GM19324 (cell line): ENCODE data around the gene BSPRY.

ENCODE experiments used
- ATAC-seq: cut with Tn5 transposase; IDR thresholded peaks from one replicate; pipeline ENCODE4 v1.9.1; 2021; ENCODE audit warnings: mild to moderate bottlenecking, moderate library complexity; ENCODE audit not compliant: unreplicated experiment, low FRiP score

Gene BSPRY

GRCh38 chr9:113349445-113350094 is at the start of gene BSPRY:
BSPRY (plus strand) TSS chr9:113349541; CDS start chr9:113349580, 39 bp downstream.
- no peak for ATAC-seq

- ATAC-seq, result no peak
Observed at GRCh38 chr9:113299800-113300292, 49.5 kb upstream of the BSPRY start.

DNA sequence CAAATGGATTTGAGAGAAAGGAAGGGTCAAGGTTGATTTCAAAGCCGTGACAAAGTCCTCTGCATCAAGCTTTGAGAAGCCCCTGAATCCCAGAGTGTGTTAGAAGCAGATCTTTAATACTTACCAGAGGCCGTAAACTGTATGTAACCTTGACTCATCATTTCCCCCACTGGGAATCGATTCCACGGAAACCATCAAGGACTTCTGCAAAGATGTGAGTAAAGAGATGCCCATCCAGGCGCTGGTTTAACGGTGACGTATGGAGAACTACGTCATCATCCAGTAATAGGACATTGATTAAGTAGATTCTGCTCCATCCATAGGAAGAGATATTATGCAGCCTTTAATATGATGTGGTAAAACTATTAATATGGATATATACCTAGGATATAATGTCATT is 47.8 kb upstream of the BSPRY start:
- no peak for ATAC-seq

GRCh38 chr9:113302792-113303418 is 46.4 kb upstream of the BSPRY start, which contains the start of gene RNF183:
RNF183 (minus strand) TSS chr9:113303376; CDS start chr9:113298184, 5,192 bp downstream.
- ATAC-seq, result no peak

DNA sequence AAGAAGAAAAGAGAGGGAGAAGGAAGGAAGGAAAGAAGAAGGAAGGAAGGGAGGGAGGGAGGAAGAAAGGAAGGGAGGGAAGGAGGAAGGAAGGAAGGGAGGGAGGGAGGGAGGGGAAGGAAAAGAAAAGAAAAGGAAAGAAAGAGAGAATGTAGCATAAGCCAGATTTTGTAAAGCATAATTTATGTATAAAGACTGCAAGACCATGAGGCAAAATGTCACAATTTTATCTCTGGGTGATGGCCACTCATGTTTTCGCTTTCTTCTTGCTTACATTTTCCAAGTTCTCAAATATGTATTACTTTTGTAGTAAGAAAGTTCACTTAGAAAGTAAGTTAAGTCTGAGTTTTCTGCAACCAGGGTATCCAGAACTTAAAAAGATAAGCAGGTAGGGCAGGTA is 42.8 kb upstream of the BSPRY start:
- no peak for ATAC-seq

DNA sequence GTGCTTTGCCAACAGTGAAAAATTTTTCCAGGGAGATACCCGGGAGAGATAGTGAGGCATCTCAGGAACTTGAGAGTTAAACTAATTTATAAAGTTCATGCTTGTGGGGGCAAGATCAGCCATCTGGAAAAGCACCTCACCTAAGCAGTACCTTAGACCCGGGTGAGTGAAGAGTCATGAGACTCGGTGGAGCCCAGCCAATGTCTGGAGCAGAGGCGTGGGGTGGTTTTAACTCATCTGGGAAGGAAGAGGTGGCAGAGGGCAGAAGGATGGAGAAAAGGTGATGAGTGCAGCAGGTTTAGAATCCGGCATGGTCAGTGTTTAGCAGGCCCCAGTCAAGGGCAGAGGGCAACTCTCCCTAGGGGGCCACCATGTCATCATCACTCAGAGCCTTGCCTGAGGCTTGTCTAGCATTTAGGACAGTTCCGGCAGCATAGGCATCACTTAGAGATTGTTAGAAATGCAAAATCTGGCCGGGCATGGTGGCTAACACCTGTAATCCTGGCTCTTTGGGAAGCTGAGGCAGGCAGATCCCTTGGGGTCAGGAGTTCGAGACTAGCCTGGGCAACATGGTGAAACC is 41.9 kb upstream of the BSPRY start:
- no peak for ATAC-seq

- no peak for ATAC-seq
Observed at GRCh38 chr9:113309204-113309813, 40.0 kb upstream of the BSPRY start.

DNA sequence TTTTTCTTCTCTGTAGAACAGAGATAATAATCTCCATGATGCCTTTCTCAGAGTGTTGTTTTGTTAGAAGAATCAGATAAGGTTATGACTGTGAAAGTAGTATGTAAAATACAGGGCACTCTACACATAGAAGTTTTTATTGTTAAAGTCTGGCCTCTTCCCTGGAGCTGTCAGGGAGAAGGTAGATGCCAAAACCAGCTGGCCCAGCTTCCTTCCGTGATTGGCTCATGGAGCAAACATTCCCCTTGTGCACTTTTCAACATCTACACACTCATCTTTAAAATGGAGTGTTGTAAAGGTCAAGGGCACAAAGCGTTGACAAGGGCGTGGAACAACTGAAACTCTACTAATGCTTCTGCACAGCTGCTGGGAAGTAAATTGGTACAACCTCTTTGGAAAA is 38.8 kb upstream of the BSPRY start:
- ATAC-seq, result no peak

GRCh38 chr9:113311961-113312360 is 37.4 kb upstream of the BSPRY start:
- ATAC-seq, result no peak

DNA sequence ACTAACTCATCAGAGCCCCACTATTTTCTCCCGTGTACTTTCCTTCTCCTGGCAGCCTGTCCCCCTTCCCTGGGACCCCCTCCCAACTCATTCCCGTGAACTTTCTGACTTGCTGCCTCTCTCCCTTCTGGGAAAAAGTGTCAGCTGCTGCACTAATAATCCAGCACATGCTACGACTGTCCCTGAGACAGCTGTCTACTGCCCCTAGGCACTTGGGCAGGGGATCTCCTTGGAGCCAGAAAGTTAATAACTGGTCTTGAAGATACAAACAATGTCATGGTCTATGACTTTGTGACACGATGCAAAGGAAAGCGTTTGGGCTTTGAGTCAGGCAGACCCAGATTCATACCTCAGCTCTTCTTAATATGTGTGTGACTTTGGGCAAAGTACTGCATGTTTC is 36.1 kb upstream of the BSPRY start:
- ATAC-seq, result no peak

DNA sequence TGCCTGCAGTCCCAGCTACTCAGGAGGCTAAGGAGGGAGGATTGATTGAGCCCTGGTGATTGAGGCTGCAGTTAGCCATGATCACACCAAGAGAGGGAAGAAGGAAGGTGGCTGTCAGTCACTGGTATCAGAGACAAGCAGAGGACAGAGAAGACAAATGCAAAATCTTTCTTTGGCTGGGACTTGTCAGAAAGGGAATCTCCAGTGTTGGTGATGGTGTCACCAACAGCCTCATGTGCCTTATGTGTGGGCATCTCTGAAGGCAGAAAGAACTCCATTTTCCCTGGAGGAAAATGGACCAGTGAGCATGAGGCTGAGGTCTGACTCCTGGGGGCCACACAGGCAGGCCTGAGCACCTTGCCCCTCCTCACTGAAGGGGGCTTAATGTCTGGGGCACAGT is 34.1 kb upstream of the BSPRY start:
- ATAC-seq, result no peak

GRCh38 chr9:113316030-113316429 is 33.3 kb upstream of the BSPRY start:
- ATAC-seq, result no peak

- ATAC-seq, result no peak
Observed at GRCh38 chr9:113317777-113318176, 31.6 kb upstream of the BSPRY start.

DNA sequence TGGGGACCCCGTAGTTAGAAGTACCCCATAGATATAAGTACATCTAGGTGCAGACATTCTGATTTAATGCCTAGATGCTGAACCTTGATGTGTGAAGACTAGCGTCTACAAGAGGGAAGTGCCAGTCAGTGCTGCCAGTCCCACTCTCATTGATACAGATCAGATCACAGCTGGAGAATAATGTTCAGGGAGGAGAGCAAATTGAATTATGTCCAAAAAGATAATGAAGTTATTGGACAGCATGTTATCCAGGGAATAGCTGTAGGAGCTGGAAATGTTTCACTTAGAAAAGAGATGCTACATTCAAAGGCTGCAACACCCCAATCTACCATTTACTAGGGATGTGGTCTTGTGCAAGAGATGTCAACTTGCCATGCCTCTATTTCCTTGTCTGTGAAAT is 30.3 kb upstream of the BSPRY start:
- no peak for ATAC-seq

DNA sequence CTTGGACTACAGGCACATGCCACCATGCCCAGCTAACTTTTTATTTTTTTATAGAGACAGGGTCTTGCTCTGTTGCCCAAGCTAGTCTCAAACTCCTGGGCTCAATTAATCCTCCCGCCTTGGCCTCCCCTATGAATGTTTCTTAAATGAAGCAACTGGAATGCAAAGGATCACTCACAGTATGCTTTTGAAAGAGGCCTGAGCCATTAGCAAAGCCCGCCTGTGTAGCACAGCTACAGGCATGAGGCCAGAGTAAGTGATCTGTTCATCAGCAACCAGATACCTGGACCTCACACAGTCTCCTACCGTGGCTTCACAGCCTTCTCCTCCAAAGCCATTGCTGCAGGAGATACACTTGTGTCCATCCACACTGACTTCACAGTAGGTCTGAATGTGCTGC is 29.3 kb upstream of the BSPRY start:
- no peak for ATAC-seq

- ATAC-seq, result no peak
Observed at GRCh38 chr9:113322671-113323070, 26.7 kb upstream of the BSPRY start.

- ATAC-seq, result no peak
Observed at GRCh38 chr9:113326230-113326629, 23.1 kb upstream of the BSPRY start.

DNA sequence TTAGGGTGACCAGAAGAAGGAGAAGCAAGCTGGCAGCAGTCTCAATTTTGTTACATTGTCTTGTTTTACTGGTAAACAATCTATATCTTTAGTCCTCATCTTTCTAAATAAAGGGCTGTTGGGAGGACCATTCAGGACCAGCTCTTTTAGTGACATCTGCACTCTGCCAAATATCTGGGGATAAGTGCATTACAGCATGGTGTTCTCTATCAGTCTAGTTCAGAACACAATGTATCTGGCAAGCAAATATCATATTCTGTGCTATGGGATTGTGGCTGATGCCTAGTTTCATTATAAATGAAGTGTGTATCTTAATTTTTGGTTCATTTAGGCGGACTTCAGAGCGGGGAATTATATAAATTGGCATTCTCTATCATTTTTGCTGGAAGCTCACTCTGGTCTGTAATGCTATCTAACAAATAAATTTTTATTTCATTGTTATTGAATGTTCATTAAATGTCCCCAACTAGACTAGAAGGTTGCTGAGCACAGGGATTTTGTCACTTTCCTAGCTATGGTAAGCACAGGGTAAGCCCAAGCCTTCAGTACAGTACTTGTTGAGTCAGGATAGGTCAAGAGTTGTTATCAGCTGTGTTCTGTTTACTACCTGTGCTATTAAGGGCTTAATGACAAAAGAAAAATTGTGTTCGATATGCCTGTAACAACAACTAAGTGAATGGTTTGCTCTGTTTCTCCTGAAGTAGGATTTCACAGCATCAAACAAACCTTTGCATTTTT is 21.1 kb upstream of the BSPRY start:
- no peak for ATAC-seq

DNA sequence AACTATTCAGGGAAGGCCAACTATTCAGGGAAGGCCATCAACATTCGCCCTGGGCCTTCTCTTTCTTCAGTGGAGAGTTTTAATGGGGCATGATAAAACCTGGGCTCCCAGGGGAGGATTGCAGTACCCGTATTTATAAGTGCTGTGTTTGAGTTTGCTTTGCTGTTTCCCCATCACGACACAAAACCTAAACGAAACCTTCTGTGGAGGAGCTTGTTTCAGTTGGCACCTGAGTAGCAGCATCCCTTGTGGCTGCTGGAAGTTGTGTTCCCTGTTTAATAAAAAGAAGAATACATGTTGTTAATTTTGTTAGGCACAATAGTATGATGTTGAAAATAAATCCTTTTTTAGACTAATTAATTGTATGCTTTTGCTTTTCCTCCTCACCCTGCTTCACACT is 17.6 kb upstream of the BSPRY start:
- no peak for ATAC-seq

DNA sequence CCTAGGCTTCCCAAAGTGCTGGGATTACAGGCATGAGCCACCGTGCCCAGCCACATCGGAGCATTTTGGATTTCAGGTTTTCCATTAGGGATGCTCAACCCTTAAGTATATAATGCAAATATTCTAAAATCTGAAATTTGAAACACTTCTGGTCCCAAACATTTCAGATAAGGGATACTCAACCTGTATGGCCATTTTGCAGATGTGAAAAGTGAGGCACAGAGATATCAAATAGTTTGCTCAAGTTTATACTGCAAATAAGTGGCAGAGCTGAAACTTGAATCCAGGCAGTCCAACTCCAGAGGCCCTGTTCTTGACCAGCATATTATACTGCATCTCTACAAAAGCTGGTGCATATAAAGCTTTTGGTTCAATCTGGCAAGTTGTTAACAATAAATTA is 11.6 kb upstream of the BSPRY start:
- ATAC-seq, result no peak
